Measurements from ENCODE around the gene ZNF414. TPM values are rescaled to one million over a fixed set of nuclear protein-coding genes. Genes with fewer than 3 reads are reported as not detected.

The ZNF414 gene
- total RNA-seq, 1 experiment from 2014 or later: 26.7 TPM

DNA sequence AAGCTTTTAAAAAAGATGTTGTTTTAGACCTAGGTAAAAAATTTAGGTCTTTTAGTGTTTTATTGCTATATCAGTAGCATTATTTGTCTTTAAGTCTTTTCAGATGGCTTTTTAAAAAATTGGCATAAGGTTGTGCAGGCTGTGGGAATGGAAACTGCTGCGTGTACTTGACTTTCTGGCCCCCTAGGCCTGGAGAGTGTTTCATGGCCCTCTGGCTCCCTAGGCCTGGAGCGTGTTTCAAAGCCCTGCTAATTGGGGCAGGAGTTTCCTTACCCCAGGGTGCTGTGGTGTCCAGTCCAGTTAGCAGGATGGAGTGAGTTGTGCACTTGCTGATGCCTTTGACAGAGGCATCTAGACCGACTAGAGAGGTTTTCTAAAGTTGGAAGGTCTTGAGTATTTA, 35.4 kb downstream of the ZNF414 start:
- TF ChIP-seq, protein P1, sequence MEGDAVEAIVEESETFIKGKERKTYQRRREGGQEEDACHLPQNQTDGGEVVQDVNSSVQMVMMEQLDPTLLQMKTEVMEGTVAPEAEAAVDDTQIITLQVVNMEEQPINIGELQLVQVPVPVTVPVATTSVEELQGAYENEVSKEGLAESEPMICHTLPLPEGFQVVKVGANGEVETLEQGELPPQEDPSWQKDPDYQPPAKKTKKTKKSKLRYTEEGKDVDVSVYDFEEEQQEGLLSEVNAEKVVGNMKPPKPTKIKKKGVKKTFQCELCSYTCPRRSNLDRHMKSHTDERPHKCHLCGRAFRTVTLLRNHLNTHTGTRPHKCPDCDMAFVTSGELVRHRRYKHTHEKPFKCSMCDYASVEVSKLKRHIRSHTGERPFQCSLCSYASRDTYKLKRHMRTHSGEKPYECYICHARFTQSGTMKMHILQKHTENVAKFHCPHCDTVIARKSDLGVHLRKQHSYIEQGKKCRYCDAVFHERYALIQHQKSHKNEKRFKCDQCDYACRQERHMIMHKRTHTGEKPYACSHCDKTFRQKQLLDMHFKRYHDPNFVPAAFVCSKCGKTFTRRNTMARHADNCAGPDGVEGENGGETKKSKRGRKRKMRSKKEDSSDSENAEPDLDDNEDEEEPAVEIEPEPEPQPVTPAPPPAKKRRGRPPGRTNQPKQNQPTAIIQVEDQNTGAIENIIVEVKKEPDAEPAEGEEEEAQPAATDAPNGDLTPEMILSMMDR (conservative IDR thresholded peaks at IDR 0.05; ENCODE audit: low read depth, low read length): no peak
- TF ChIP-seq EZH2 (IDR thresholded peaks at IDR 0.05; ENCODE audit: borderline replicate concordance, low read depth, low read length, poor library complexity, severe bottlenecking): no peak
- ChIA-PET CTCF (no interaction called here), POLR2A (ENCODE audit: low non-redundant PET) (no interaction called here)
- Histone ChIP-seq H3K4me3 (ENCODE audit: low read depth, low read length, poor library complexity, severe bottlenecking) (no peak overlapping the region), H3K27ac (ENCODE audit: low read depth, low read length, poor library complexity, severe bottlenecking) (no peak overlapping the region), H3K36me3 (ENCODE audit: insufficient read depth, low read length, poor library complexity, severe bottlenecking) (peaks cover 80% of the 10 kb centered on the region), H3K4me1 (ENCODE audit: insufficient read depth, low read length, poor library complexity, severe bottlenecking) (no peaks in the 10 kb centered on the region), H3K27me3 (replicated peaks; ENCODE audit: insufficient read depth, low read depth, low read length, poor library complexity) (no peaks in the 10 kb centered on the region), H3K9me3 (ENCODE audit: low read depth, low read length, poor library complexity, severe bottlenecking) (no peaks in the 10 kb centered on the region)
- no TSS peak for BruUV-seq (replicated peaks)
- DNase-seq (ENCODE audit: low spot score): no peak
- intact Hi-C loops (cut with micrococcal nuclease; ENCODE audit: unreplicated experiment): no loop called here

DNA sequence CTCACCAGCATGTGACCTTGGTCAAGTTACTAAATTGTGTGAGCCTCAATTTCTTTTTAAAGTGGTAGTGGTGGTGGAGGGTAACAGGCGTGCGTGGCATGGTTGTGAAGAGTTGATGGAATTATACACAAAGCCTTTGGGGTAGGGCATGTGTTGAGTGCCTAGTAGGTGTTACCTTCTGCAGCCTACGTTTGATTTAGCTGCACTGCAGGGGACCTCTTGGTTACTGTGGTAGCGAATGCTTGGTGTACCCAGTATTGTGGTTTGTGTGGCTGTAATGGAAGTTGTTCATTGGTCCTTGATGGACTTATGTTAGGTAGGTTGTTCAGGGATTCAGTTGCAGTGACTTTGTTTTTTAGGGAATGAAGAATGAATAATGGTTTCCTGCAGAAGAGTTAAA, 36.1 kb downstream of the ZNF414 start:
- Histone ChIP-seq H3K27me3 (replicated peaks; ENCODE audit: insufficient read depth, low read depth, low read length, poor library complexity) (no peaks in the 10 kb centered on the region), H3K27ac (ENCODE audit: low read depth, low read length, poor library complexity, severe bottlenecking) (no peak overlapping the region), H3K4me1 (ENCODE audit: insufficient read depth, low read length, poor library complexity, severe bottlenecking) (no peaks in the 10 kb centered on the region), H3K4me3 (ENCODE audit: low read depth, low read length, poor library complexity, severe bottlenecking) (no peak overlapping the region), H3K9me3 (ENCODE audit: low read depth, low read length, poor library complexity, severe bottlenecking) (no peaks in the 10 kb centered on the region), H3K36me3 (ENCODE audit: insufficient read depth, low read length, poor library complexity, severe bottlenecking) (peaks cover 80% of the 10 kb centered on the region)
- no TSS peak for BruUV-seq (replicated peaks)
- no peak for DNase-seq (ENCODE audit: low spot score)
- POLR2A ChIA-PET (ENCODE audit: low non-redundant PET): no interaction called here
- TF ChIP-seq EZH2 (IDR thresholded peaks at IDR 0.05; ENCODE audit: borderline replicate concordance, low read depth, low read length, poor library complexity, severe bottlenecking): no peak
- TF ChIP-seq, protein P1 (conservative IDR thresholded peaks at IDR 0.05; ENCODE audit: low read depth, low read length): no peak
- CTCF ChIA-PET: no interaction called here
- intact Hi-C loops (cut with micrococcal nuclease; ENCODE audit: unreplicated experiment): no loop called here

DNA sequence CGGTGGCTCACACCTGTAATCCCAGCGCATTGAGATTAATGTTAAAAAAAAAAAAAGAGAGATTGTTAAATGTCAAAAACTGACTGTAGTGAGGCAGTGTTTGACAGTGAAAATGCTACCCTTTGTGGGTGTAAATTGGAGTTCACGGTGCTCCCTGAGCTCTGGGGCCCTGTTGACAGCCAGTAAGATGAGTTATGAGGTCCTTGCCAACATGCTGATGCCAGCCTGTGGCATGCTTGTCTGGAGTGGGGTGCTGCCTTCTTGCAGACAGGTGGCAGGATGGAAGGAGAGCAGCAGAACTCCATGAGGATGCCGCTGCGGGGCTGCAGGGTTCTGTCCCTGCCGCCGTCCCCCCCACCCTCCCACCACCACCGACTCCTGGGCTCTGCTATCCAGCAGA, 37.4 kb downstream of the ZNF414 start:
- ChIA-PET POLR2A (ENCODE audit: low non-redundant PET) (no interaction called here), CTCF (no interaction called here)
- Histone ChIP-seq H3K9me3 (ENCODE audit: low read depth, low read length, poor library complexity, severe bottlenecking) (no peaks in the 10 kb centered on the region), H3K4me3 (ENCODE audit: low read depth, low read length, poor library complexity, severe bottlenecking) (no peak overlapping the region), H3K4me1 (ENCODE audit: insufficient read depth, low read length, poor library complexity, severe bottlenecking) (no peaks in the 10 kb centered on the region), H3K36me3 (ENCODE audit: insufficient read depth, low read length, poor library complexity, severe bottlenecking) (peaks cover 86% of the 10 kb centered on the region), H3K27me3 (replicated peaks; ENCODE audit: insufficient read depth, low read depth, low read length, poor library complexity) (no peaks in the 10 kb centered on the region), H3K27ac (ENCODE audit: low read depth, low read length, poor library complexity, severe bottlenecking) (no peak overlapping the region)
- DNase-seq (ENCODE audit: low spot score): no peak
- TF ChIP-seq, protein P1 (conservative IDR thresholded peaks at IDR 0.05; ENCODE audit: low read depth, low read length): no peak
- no peak for TF ChIP-seq EZH2 (IDR thresholded peaks at IDR 0.05; ENCODE audit: borderline replicate concordance, low read depth, low read length, poor library complexity, severe bottlenecking)
- BruUV-seq (replicated peaks): no TSS peak
- intact Hi-C loops (cut with micrococcal nuclease; ENCODE audit: unreplicated experiment): no loop called here
